Brain pericyte (primary cell): ENCODE measurements around the gene NCL.
A peak's percentile ranks its signal among the peaks of the same experiment; 100 is the strongest.
"Not testable (repeated sequence)": the region's sequence is repeated elsewhere in the genome, so short reads cannot be mapped to it uniquely, and the experiment has no call there.

Source experiments
- DNase-seq: peaks from one replicate; pipeline ENCODE4 v3.0.0-alpha.2; 2012; ENCODE audit warnings: low read depth, low spot score

Gene NCL

DNA sequence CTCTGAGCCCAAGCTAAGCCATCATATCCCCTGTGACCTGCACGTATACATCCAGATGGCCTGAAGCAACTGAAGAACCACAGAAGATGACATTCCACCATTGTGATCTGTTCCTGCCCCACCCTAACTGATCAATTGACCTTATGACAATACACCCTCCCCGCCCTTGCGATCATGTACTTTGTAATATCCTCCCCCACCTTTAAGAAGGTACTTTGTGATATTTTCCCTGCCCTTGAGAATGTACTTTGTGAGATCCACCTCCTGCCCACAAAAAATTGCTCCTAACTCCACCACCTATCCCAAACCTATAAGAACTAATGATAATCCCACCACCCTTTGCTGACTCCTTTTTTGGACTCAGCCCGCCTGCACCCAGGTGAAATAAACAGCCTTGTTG lies 33.8 kb downstream of the NCL start:
- DNase-seq, result not testable (repeated sequence)

DNA sequence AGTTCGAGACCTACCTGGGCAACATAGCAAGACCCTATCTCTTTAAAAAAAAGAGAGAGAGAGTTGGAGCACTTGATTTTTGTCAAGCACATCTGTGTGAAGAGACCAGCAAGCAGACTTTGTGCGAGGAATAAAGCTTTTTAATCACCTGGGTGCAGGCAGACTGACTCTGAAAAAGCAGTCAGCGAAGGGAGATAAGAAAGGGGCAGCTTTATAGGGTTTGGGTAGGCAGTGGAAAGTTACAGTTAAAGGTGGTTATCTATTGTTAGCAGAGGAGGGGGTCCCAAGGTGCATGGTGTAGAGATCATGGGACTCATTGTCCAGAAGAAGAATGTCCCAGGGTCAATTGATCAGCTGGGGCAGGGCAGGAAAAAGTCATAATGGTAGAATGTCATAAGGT lies 34.4 kb downstream of the NCL start:
- DNase-seq, result no peak

DNA sequence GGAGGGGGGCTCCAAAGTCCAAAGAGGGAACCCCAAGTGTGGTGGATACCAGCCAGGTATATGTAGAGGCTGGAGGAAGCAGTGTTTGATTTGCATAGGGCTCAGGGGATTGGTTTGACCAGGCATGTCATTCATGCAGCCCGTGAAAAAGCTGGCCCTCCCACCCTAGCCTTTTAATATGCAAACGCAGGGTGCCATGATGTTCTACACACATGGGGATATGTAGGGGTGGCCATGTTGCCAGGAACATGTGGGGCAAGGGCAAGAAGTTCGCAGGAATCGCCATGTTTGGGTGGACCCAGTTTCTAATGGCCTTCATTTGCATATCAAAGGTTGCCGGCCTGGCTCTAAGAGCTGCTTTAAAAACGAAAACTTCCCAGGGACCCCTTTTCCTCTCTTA lies 35.1 kb downstream of the NCL start:
- no peak for DNase-seq

- no peak for DNase-seq
Observed at GRCh38 chr2:231427116-231427515, 37.2 kb downstream of the NCL start.

DNA sequence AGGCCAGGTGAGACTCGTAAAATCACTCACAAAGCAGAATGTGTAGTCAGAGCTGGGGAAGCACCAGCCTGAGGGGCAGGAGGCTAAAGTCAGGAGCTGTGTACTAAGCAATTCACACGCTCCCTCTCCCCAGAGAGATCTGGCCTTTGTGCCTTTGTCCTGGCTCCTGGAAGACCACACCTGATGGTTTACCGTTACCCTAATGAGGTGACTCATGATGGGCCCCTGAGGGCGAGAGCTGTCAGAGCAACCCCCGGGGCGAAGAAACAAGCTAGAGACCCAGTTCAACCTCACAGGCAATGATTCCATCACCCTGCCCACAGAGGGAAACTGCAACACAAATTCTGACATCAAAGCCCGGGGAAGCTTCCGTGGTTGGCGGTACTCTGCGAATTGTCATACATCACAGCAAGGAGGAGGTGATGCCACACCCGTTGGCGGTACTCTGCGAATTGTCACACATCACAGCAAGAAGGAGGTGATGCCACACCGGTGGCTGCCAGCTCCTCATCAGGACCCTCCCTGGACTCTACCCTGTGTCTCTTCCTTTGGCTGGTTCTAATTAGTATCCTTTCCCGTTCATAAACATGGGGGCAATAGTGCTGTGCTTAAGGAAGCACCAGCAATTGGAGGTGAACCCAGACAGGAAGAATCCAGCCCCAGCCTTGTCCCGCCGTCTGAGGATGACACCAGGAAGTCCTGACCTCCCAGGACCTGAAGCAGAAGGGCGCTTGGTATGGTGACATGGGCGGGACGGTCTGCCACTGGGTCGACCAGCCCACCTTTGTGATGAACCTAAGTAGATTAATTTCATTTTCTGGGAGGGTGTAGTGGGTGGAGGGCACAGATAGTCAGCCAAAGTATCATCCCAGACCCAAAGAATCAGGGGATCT lies 38.2 kb downstream of the NCL start:
- no peak for DNase-seq

- no peak for DNase-seq
Observed at GRCh38 chr2:231425291-231425810, 38.9 kb downstream of the NCL start.

GRCh38 chr2:231423176-231423575 lies 41.1 kb downstream of the NCL start:
- DNase-seq, result no peak

DNA sequence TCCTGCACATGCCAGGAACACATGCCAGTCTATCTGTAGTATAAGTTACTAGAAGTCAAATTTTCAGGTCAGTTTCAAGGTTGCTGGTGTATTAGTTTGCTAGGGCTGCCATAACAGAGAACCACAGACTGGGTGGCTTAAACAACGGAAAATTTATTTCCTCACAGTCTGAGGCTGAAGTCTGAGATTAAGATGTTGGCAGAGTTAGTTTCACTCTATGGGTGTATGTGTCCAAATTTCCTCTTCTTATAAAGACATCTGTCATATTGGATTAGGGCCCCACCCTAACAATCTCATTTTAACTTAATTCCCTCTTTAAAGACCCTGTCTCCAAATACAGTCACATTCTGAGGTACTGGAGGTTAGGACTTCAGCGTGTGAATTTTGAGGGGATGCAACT lies 42.2 kb downstream of the NCL start:
- DNase-seq, result no peak

GRCh38 chr2:231421051-231421580 lies 43.2 kb downstream of the NCL start:
- no peak for DNase-seq

DNA sequence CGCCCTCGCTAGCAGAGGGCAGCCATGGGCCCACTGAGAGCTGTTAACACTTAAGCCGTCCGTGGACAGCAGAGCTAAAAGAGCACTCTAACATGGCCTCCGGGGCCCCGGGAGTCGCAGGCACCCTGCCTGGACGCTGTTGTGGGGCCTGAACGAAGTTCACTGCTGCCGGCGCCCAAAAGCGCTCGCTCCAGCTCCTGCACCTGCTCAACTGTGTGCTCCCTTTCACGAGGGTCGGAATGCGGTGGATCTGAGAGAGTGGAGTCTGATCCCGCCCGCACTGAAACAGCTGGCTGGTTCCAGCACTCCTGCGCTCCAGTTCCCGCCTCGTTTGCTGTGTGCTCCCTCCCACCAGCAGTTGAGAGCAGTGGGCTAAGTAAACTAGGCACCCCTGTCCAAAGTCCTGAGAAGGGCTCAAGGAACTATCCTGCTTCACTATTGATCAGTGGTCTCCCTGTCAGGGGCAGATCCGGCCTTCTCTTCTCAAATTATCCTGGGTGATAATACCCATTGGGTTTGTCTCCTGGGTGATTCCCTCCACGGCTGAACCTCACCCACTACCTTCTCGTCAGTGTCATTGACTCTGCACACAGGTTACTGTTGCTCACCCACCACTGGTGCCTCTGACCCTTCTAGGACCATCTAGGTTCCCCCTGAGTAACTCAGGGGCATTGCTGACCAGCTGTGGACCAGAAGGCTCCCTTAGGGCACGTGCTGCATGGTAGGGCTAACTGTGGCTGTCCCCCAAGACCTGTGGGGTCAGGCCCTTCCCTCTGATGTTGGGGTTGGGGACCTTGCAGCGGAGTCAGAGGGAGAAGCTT lies 45.3 kb downstream of the NCL start:
- no peak for DNase-seq

DNA sequence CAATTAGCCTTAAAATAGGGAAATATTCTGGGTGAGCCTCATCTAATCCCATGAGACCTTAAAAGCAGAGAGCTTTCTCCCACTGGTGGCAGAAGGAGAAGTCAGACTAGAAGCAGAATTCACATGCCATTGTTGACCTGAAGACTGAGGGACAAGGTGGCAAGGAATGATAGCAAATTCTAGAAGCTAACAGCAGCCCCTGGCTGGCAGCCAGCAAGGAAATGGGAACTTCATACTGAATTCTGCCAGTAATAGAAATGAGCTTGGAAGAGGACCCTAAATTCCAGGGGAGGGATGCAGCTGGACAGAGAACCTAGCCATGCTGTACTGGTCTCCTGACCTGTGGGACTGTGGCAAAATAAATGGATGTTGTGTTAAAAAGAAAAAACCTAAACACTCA lies 49.3 kb downstream of the NCL start:
- DNase-seq, result no peak

GRCh38 chr2:231413921-231414476 lies 50.3 kb downstream of the NCL start:
- no peak for DNase-seq

GRCh38 chr2:231413456-231413855 lies 50.8 kb downstream of the NCL start:
- no peak for DNase-seq

GRCh38 chr2:231412618-231412963 lies 51.7 kb downstream of the NCL start:
- no peak for DNase-seq

GRCh38 chr2:231411831-231412617 lies 52.3 kb downstream of the NCL start:
- peak; percentile 25 for DNase-seq

DNA sequence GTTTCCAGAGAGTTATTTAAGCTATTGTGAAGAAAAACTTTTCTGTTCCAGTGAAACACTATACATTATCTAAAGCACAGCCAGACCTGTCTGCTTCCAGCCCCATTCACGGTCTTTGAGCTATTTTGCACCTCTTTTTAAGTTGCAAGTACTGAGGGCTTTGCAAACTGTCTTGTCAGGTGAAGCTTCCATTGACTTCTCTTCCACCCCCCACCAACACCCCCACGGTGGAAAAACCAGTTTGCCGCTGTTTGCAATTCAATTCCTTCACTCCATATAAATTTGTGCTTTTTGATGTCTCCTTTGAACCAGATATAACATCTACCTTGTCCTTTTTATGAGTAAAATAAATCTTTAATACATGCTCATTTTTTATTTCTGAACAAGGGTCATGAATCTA lies 53.0 kb downstream of the NCL start:
- DNase-seq, result no peak

DNA sequence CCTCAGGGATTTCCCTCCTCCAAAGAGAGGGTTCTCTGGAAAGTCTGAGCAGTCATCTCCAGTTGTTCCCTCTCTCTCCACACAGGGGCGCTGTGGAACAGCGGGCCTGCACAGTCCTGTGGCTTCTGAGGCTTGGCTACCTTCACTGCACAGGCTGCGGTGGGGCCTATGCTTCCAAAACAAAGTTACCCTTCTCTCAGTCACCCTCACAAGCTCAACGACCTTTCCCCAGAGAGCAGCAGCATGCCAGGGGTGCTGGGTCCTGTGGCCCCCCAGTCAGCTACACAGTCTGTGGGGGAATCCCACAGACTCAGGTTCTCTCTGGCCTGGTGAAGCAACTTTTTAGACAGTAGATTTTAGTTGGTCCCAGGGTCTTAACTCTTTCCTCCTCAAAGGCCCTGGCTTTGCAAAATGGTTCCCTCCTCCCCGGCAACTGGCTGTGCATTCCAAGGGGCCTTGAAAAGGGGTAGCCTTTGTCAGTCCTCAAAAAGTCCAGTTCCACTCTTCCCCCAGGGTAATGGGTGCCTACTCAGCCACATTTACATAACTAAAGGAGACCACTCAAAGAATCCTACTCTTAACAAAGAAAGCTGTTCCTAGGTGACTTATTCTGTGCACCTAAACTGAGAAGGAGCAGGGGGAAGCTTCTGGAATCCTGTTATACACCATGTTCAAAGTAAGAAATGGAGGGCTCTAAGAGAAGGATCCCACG lies 53.8 kb downstream of the NCL start:
- no peak for DNase-seq

GRCh38 chr2:231409776-231410175 lies 54.5 kb downstream of the NCL start:
- no peak for DNase-seq

DNA sequence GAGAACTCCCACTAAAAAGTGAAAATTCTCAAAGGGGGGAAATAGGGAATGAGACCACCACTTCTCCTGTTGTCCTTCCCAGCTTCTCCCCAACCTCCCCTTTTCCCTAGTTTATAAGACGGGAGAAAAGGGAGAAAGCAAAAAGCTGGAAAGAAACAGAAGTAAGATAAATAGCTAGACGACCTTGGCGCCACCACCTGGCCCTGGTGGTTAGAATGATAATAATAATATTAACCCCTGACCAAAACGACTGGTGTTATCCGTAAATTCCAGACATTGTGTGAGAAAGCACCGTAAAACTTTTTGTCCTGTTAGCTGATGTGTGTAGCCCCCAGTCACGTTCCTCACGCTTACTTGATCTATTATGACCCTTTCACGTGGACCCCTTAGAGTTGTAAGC lies 56.0 kb downstream of the NCL start:
- DNase-seq, result not testable (repeated sequence)

DNA sequence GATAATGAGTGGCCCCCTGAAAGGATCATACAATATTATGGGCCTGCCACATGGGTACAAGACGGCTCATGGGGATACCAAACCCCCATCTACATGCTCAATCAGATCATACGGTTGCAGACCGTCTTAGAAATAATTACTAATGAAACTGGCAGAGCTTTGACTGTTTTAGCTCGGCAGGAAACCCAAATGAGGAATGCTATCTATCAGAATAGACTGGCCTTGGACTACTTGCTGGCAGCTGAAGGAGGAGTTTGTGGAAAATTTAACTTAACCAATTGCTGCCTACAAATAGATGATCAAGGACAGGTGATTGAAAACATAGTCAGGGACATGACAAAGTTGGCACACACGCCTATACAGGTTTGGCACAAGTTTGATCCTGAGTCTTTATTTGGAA lies 56.6 kb downstream of the NCL start:
- not testable (repeated sequence) for DNase-seq
